Endothelial cell of hepatic sinusoid (primary cell): ENCODE data around the gene NAPEPLD.
"Not testable (repeated sequence)": the region's sequence is repeated elsewhere in the genome, so short reads cannot be mapped to it uniquely, and the experiment has no call there.

ENCODE experiments used
- in situ Hi-C: cut with HindIII; loops from 2 replicates; pipeline ENCODE4 v1.10.0; 2017; ENCODE audit warnings: low sequenced_read_pairs

Gene NAPEPLD

GRCh38 chr7:103148994-103149807 lies at the start of gene NAPEPLD:
NAPEPLD (minus strand) TSS chr7:103149099; CDS start chr7:103128776, 20,323 bp downstream.
- in situ Hi-C loops = loop anchor here (5.0 kb wide), 1 partner anchor 47 kb away; no protein-coding TSS in a partner anchor

DNA sequence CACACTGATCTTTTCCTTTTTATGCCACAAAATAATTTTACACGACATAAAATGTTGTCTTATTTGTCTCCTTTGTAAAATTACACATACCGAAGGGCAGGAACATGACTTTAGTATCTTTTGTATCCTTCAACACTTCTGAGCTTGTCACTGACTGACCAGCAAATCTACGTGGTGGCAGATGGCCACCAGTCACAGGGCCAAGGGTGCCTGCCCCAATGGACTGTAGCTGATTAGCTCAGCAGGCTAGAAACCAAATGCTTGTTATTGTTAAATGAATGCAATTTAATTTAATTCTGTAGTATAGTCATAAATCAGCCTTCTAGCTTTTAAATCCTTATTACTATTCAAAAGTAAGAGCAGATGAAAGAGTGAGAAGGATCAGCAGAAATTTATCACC lies 49.2 kb upstream of the NAPEPLD start:
- in situ Hi-C loops = not testable (repeated sequence)

DNA sequence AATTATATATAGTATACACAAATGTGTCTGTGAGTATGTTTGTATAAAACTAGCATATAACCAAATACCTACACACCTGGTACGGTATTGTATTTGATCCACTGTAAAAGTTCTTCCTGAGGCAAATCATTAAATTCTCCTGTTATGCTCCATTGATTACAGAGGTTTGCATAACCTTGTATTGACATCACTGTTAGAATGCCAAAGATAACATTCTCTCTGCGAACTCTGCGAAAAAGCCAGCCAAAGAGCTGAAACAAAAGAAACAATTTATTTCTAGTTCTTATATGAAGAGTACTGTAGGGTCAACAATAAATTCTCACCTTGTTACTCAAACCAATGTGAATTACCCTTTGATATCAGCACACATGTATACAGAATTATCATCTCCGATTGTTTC lies 46.5 kb upstream of the NAPEPLD start:
- in situ Hi-C loops = not testable (repeated sequence)

- in situ Hi-C loops = not testable (repeated sequence)
Measured at GRCh38 chr7:103172415-103173146, 23.7 kb upstream of the NAPEPLD start.

- in situ Hi-C loops = not testable (repeated sequence)
Measured at GRCh38 chr7:103171695-103172414, 23.0 kb upstream of the NAPEPLD start.

GRCh38 chr7:103166921-103167544 lies 18.1 kb upstream of the NAPEPLD start:
- in situ Hi-C loops = not testable (repeated sequence)

DNA sequence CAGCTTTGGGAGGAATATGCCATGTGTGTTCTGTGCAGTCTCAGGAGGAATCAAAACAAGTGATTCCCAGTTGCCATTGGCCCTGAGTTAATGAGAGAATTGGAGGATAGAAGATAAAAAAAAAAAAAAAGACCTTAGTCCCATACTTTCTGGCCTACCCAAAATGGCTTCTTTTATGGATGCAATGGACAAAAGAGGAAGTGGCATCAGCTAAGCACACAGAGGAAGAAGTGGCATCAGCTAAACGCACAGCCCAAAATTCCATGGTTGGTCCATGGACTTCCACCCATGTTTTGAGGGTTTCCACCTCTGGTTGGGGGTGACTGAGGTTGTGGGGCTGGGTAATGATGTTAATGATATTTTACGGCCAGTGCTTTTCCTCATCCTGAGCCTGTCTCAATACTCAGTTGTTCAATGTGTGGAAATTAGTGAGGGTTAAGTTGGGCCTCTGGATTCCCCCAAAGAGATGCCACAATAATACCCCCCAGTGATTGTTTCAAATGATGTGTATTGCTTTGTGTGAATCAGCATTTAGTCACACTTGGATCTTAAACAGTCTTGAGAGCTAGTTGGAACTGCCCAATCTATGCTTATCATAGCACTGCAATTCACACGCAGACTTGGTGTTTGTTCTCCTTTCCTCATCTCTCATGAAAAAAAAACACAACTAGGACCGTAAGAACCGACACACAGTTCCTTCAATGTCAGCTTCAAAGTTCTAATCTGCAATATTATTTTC lies 14.4 kb upstream of the NAPEPLD start:
- in situ Hi-C loops = not testable (repeated sequence)

GRCh38 chr7:103162641-103163040 lies 13.7 kb upstream of the NAPEPLD start:
- in situ Hi-C loops = not testable (repeated sequence)

GRCh38 chr7:103161998-103162616 lies 13.2 kb upstream of the NAPEPLD start:
- in situ Hi-C loops = not testable (repeated sequence)

GRCh38 chr7:103159072-103159471 lies 10.2 kb upstream of the NAPEPLD start:
- in situ Hi-C loops = not testable (repeated sequence)

DNA sequence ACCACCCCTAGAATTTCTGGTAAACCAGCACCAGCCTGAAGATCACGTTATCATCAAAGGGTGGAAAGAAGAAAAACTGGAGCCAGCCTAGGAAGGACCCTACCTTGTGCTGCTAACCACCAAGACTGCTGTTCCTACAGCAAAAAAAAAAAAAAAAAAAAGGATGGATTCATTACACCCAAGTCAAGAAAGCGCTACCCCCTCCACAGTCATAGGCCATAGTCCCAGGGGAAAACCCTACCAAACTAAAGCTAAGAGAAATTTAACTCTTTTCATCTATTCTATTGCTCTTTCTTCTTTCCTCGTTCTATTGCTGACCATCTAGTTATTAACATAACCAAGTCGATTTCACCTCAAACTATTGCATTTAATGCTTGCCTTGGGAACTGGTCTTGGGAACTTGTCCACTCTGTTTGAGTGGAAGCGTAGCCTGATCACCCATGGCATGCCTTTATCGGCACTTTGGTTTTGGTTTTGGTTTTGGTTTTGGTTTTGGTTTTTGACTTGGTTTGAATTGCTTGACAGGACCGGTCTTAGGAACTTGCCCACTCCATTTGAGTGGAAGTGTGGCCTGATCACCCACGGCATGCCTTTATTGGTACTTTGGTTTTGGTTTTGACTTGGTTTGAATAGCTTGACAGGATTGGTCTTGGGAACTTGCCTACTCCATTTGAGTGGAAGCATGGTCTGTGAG lies 6.6 kb upstream of the NAPEPLD start:
- in situ Hi-C loops = not testable (repeated sequence)

DNA sequence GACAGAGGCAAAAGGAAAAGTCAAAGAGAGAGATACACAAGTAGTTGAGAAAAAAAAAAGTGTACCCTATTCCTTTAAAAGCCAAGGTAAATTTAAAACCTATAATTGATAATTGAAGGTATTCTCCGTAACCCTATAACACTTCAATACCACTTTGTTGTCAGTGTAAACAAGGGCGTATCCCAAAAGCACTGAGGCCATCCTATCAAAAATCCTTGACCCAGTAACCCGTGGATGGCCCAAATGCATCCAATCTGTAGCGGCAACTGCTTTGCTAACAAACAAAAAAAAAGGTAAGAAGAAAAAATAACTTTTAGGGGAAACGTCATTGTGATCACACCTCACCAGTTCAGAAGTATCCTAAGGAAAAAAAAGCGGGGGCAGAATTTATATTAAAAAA lies 5.1 kb upstream of the NAPEPLD start:
- in situ Hi-C loops = no loop called here

GRCh38 chr7:103152744-103153617 lies 4.1 kb upstream of the NAPEPLD start:
- in situ Hi-C loops = not testable (repeated sequence)

- in situ Hi-C loops = not testable (repeated sequence)
Measured at GRCh38 chr7:103151993-103152676, 3.2 kb upstream of the NAPEPLD start.

- in situ Hi-C loops = no loop called here
Measured at GRCh38 chr7:103150192-103150591, 1.3 kb upstream of the NAPEPLD start.

DNA sequence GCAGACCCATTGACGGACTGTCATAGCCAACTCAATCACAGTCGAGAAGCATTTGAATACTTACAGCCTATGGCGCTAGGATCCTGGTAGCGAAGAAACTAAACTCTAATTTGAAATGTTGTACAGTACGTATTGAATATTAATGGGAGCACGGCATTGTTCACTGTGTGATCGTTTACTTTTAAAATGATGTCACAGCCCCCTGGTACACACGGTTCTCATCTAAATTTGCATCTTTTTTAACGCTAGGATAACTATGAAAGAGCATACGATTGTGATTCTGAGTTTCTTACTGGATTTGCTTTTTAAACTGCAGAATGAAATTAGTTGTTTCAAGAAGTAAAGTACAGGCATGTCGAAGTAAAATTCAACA lies 895 bp upstream of the NAPEPLD start:
- in situ Hi-C loops = loop anchor here (5.0 kb wide), 1 partner anchor 47 kb away; no protein-coding TSS in a partner anchor
